Osteocyte (in vitro differentiated cells): ENCODE results near the gene DTL. TPM values are rescaled to one million over a fixed set of nuclear protein-coding genes. Genes with fewer than 3 reads are reported as not detected.

Source experiments
- DNase-seq: peaks from one replicate; pipeline ENCODE4 v3.0.0; 2021; ENCODE audit warnings: mixed read lengths; ENCODE audit not compliant: unreplicated experiment; ENCODE audit errors: extremely low spot score
- H3K27ac Mint-ChIP-seq: one replicate; pipeline ENCODE4 v1.8.0; 2021; ENCODE audit warnings: mild to moderate bottlenecking, mixed read lengths; ENCODE audit not compliant: unreplicated experiment
- H3K27me3 Mint-ChIP-seq: one replicate; pipeline ENCODE4 v1.8.0; 2021; ENCODE audit warnings: mixed read lengths; ENCODE audit not compliant: unreplicated experiment
- H3K36me3 Mint-ChIP-seq: one replicate; pipeline ENCODE4 v1.8.0; 2021; ENCODE audit warnings: mixed read lengths; ENCODE audit not compliant: unreplicated experiment
- H3K4me1 Mint-ChIP-seq: one replicate; pipeline ENCODE4 v1.8.0; 2021; ENCODE audit warnings: mixed read lengths; ENCODE audit not compliant: unreplicated experiment
- H3K4me3 Mint-ChIP-seq: one replicate; pipeline ENCODE4 v1.8.0; 2021; ENCODE audit warnings: mild to moderate bottlenecking, moderate library complexity, mixed read lengths; ENCODE audit not compliant: unreplicated experiment
- H3K9me3 Mint-ChIP-seq: one replicate; pipeline ENCODE4 v1.8.0; 2021; ENCODE audit warnings: mixed read lengths; ENCODE audit not compliant: unreplicated experiment
- CTCF ChIP-seq: fragments of 200-600 bp; sonication (generic); IDR thresholded peaks from 2 replicates; pipeline ENCODE4 v1.5.0; 2021; ENCODE audit warnings: antibody characterized with exemption, mild to moderate bottlenecking, moderate library complexity
- total RNA-seq: library from RNA; stranded (reverse); gene quantifications from 2 replicates; pipeline ENCODE4 v1.2.1, GENCODE V29; 2021

Gene DTL
- total RNA-seq, 1 donor from 2014 or later: 6.7 TPM

DNA sequence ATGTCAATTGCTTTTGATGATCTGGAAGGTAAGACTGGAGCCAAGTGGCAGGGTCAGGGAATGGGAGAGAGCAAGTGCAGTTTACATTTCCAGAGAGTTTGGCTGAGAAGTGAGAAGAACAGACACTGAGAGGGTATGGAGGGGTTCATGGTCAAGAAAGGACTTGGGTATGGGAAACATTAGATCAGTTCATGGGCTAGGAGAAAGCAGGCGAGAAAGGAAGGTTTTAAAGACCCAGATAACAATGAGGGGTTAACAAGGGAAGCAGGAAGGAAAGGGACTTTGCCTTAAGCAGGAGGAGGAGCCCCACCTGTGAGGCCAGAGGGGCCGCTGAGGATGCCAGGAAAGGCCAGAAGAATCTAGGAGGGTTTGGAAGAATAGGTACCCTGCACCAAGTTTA lies 78.2 kb downstream of the DTL start:
- Mint-ChIP-seq H3K4me3 (no peak overlapping the region), H3K27ac (no peak overlapping the region), H3K27me3 (no peaks in the 10 kb centered on the region), H3K9me3 (no peaks in the 10 kb centered on the region), H3K4me1 (peaks cover 6% of the 10 kb centered on the region), H3K36me3 (no peaks in the 10 kb centered on the region)
- no peak for DNase-seq
- no peak for TF ChIP-seq CTCF

- Mint-ChIP-seq H3K27me3 (no peaks in the 10 kb centered on the region), H3K4me1 (peaks cover 8% of the 10 kb centered on the region), H3K27ac (no peak overlapping the region)
Measured at GRCh38 chr1:212118167-212118871, 82.8 kb downstream of the DTL start.

GRCh38 chr1:212118872-212119260 lies 83.3 kb downstream of the DTL start:
- H3K9me3 Mint-ChIP-seq: no peaks in the 10 kb centered on the region
- no peaks in the 10 kb centered on the region for H3K36me3 Mint-ChIP-seq
- DNase-seq: no peak
- peaks cover 8% of the 10 kb centered on the region for H3K4me1 Mint-ChIP-seq
- TF ChIP-seq CTCF: no peak
- H3K27ac Mint-ChIP-seq: no peak overlapping the region
- H3K27me3 Mint-ChIP-seq: no peaks in the 10 kb centered on the region
- no peak overlapping the region for H3K4me3 Mint-ChIP-seq

More at GRCh38 chr1:212118167-212118871, 82.8 kb downstream of the DTL start:
- DNase-seq: no peak
- H3K4me3 Mint-ChIP-seq: no peak overlapping the region
- no peaks in the 10 kb centered on the region for H3K9me3 Mint-ChIP-seq
- H3K36me3 Mint-ChIP-seq: no peaks in the 10 kb centered on the region
- no peak for TF ChIP-seq CTCF

DNA sequence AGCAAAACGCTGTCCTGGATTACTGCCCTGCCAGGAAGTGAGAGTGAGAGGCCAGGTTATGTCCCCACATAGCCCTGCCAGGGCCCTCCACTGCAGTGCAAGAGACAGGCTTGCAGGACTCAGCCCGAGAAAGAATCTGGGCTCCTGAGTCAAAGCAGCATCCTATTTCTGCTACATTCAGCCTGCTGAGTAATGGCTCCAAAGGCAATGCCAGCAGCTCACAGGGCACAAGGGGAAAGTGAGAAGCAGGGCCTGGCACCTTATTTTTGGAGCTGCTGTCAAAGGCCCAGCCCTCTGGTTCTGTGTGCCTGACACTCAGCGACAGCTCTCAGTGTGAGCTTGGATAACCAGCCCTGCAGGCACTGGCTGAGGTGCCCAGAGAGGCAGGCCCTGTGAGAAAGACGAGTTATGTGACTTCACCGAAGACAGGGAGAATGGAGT lies 83.9 kb downstream of the DTL start:
- DNase-seq: no peak
- Mint-ChIP-seq H3K36me3 (no peaks in the 10 kb centered on the region), H3K4me1 (peaks cover 8% of the 10 kb centered on the region), H3K9me3 (no peaks in the 10 kb centered on the region), H3K27me3 (no peaks in the 10 kb centered on the region), H3K27ac (no peak overlapping the region), H3K4me3 (no peak overlapping the region)
- TF ChIP-seq CTCF: no peak

DNA sequence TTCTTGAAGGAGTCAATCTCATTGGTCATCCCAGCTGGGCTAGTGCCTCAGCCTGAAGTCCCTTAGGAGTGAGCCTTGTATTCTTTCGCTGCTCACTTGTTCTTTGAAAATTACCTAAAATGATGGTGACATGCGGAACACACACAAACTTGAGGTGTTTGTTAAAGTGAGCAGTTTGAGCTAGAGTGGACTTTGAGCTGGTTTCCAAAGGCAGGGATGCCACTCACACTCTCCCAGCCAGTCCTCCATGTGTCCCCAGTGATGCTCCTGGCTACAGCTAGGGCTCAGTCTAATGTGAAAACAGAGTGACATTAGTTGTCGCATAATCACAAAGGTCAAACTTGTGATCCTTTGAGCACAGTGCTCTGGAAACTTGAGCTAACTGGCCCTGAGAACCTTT lies 84.3 kb downstream of the DTL start:
- no peak for DNase-seq
- Mint-ChIP-seq H3K4me1 (peaks cover 8% of the 10 kb centered on the region), H3K27ac (no peak overlapping the region), H3K36me3 (no peaks in the 10 kb centered on the region), H3K9me3 (no peaks in the 10 kb centered on the region), H3K27me3 (no peaks in the 10 kb centered on the region), H3K4me3 (no peak overlapping the region)
- no peak for TF ChIP-seq CTCF
